K562 (cell line): ENCODE data around the gene DPM2. TPM values are rescaled to one million over a fixed set of nuclear protein-coding genes. Genes with fewer than 3 reads are reported as not detected.

ENCODE experiments used
- ARHGAP35 ChIP-seq: fragments of 450-650 bp; IDR thresholded peaks from 2 replicates; pipeline ENCODE4 v1.6.1; 2018; ENCODE audit not compliant: partially characterized antibody
- BCOR ChIP-seq: fragments of 450-650 bp; IDR thresholded peaks from 2 replicates; pipeline ENCODE4 v1.6.1; 2016
- CBFB ChIP-seq: sonication (generic); formaldehyde crosslinking; IDR thresholded peaks from 2 replicates; pipeline ENCODE4 v1.4.0; 2020; ENCODE audit warnings: mild to moderate bottlenecking, missing genetic modification reagents
- CBX1 ChIP-seq: sonication (generic); IDR thresholded peaks from 2 replicates; pipeline ENCODE4 v1.6.1; 2016; ENCODE audit warnings: antibody characterized with exemption, low read depth, mild to moderate bottlenecking
- CHD4 ChIP-seq: fragments of 200-600 bp; sonication (generic); IDR thresholded peaks from 3 replicates; pipeline ENCODE4 v1.6.1; 2012; ENCODE audit warnings: low read depth, mild to moderate bottlenecking, mixed read lengths, low read length, inconsistent platforms; ENCODE audit not compliant: insufficient read depth, insufficient replicate concordance, poor library complexity, severe bottlenecking
- DACH1 ChIP-seq: fragments of 450-650 bp; IDR thresholded peaks from 2 replicates; pipeline ENCODE4 v1.6.1; 2018; ENCODE audit not compliant: partially characterized antibody
- DDX20 ChIP-seq: fragments of 450-650 bp; IDR thresholded peaks from 2 replicates; pipeline ENCODE4 v1.6.1; 2016; ENCODE audit warnings: missing genetic modification characterization, low read depth, mild to moderate bottlenecking, missing compliant biosample characterization, moderate library complexity
- DMBX1 ChIP-seq: fragments of 250-450 bp; sonication (Bioruptor Pico); IDR thresholded peaks from 2 replicates; pipeline ENCODE4 v1.8.0; 2022; ENCODE audit warnings: inconsistent platforms, mild to moderate bottlenecking, moderate library complexity, borderline replicate concordance
- GABPB1 ChIP-seq: sonication (generic); formaldehyde crosslinking; IDR thresholded peaks from 2 replicates; pipeline ENCODE4 v1.8.0; 2022; ENCODE audit warnings: mild to moderate bottlenecking, missing genetic modification reagents
- JUND ChIP-seq, 2 experiments: IDR thresholded peaks; 2 replicates in 1 of 2; 3 replicates in 1 of 2; pipeline ENCODE4 v1.6.1; 2011; ENCODE audit warnings: borderline replicate concordance in 2 of 2, low read depth in 2 of 2, low read length in 2 of 2, improper control_type of control experiment in 1 of 2, missing biosample characterization in 1 of 2, missing genetic modification characterization in 1 of 2, missing genetic modification reagents in 1 of 2
- KLF1 ChIP-seq: fragments of 450-650 bp; IDR thresholded peaks from 2 replicates; pipeline ENCODE4 v1.6.1; 2016; ENCODE audit warnings: missing genetic modification characterization, missing compliant biosample characterization
- NCOA1 ChIP-seq: fragments of 450-650 bp; IDR thresholded peaks from 2 replicates; pipeline ENCODE4 v1.6.1; 2016; ENCODE audit warnings: low read depth
- NKRF ChIP-seq: fragments of 450-650 bp; IDR thresholded peaks from 2 replicates; pipeline ENCODE4 v1.6.1; 2016; ENCODE audit warnings: borderline replicate concordance
- PREB ChIP-seq: sonication (generic); formaldehyde crosslinking; IDR thresholded peaks from 2 replicates; pipeline ENCODE4 v1.8.1; 2023; ENCODE audit warnings: mild to moderate bottlenecking, missing genetic modification reagents
- RBM25 ChIP-seq: fragments of 200-400 bp; formaldehyde crosslinking; IDR thresholded peaks from 2 replicates; pipeline ENCODE4 v1.6.1; 2018; ENCODE audit warnings: low read length, low read depth, moderate library complexity; ENCODE audit not compliant: severe bottlenecking
- SIX5 ChIP-seq, 2 experiments: IDR thresholded peaks; 2 replicates each; pipeline ENCODE4 v1.6.1; 2011; ENCODE audit warnings: low read length in 2 of 2, borderline replicate concordance in 1 of 2, low read depth in 1 of 2, mild to moderate bottlenecking in 1 of 2, moderate library complexity in 1 of 2; ENCODE audit not compliant: insufficient read depth in 1 of 2
- SMARCE1 ChIP-seq: fragments of 450-650 bp; IDR thresholded peaks from 2 replicates; pipeline ENCODE4 v1.7.1; 2016; ENCODE audit warnings: mild to moderate bottlenecking
- TBP ChIP-seq: optimal IDR thresholded peaks from 2 replicates; pipeline ENCODE3; 2011; ENCODE audit warnings: low read depth, low read length, improper control_type of control experiment
- TCF3 ChIP-seq: sonication (generic); formaldehyde crosslinking; IDR thresholded peaks from 2 replicates; pipeline ENCODE4 v1.4.0; 2020; ENCODE audit warnings: mild to moderate bottlenecking, missing genetic modification reagents
- ZNF146 ChIP-seq: IDR thresholded peaks from one replicate; pipeline ENCODE4 v1.6.1; 2018; ENCODE audit warnings: missing compliant biosample characterization; ENCODE audit not compliant: unreplicated experiment
- ZNF224 ChIP-seq: sonication (generic); formaldehyde crosslinking; IDR thresholded peaks from 2 replicates; pipeline ENCODE4 v1.8.0; 2022; ENCODE audit warnings: mild to moderate bottlenecking, missing genetic modification reagents
- ZNF696 ChIP-seq: fragments of 250-450 bp; sonication (Bioruptor Pico); conservative IDR thresholded peaks from 2 replicates; pipeline ENCODE4 v1.4.0; 2020; ENCODE audit warnings: mild to moderate bottlenecking, moderate library complexity
- polyA plus RNA-seq, 8 experiments: library from polyadenylated mRNA; depleted of rRNA in 4 of 8; stranded (reverse) in 5 of 8; unstranded in 3 of 8; fragments of >200 nt; fragmentation: Nextera tagmentation in 2 of 8; fragmentation: Illumina TruSeq in 1 of 8; extraction: Ambion mirVana in 2 of 8; extraction: Trizol in 1 of 8; gene quantifications; 2 replicates each; pipeline versions ENCODE4 v1.2.1 to v1.2.3, GENCODE V29; 2011 to 2014; ENCODE audit warnings: inconsistent platforms in 1 of 8, missing spikeins in 1 of 8
- total RNA-seq, 7 experiments: library from RNA; depleted of rRNA in 6 of 7; stranded (reverse); fragments of >200 nt in 6 of 7; fragmentation: Illumina TruSeq in 2 of 7; extraction: Trizol in 2 of 7; gene quantifications; 2 replicates each; pipeline versions ENCODE4 v1.2.1 to v1.2.3, GENCODE V29; 2011 to 2021; ENCODE audit warnings: low replicate concordance in 1 of 7
- TF ChIP-seq, protein P1 (sequence below): sonication (generic); formaldehyde crosslinking; IDR thresholded peaks from 2 replicates; pipeline ENCODE4 v1.9.0; 2022; ENCODE audit warnings: mild to moderate bottlenecking, missing genetic modification reagents
- TF ChIP-seq, protein P2 (sequence below): sonication (generic); formaldehyde crosslinking; IDR thresholded peaks from 2 replicates; pipeline ENCODE4 v1.8.0; 2022; ENCODE audit warnings: mild to moderate bottlenecking, missing genetic modification reagents

Gene DPM2
- total and polyA plus RNA-seq, 9 of the 15 experiments (the other 6 are each of a cell fraction or from before 2014, with no cell fraction given), result 43.5 to 126 (median 71.1) TPM

- peak; percentile 98 for TF ChIP-seq CBX1
- no peak for TF ChIP-seq SMARCE1
- TF ChIP-seq KLF1, result no peak
- no peak for TF ChIP-seq DMBX1 (CRISPR knock-in tag)
- TF ChIP-seq CBFB, result peak; percentile 72; the same call in 1 of the 2 replicates
- peak; percentile 7 for TF ChIP-seq CHD4
- peak; percentile 41; the same call in 1 of the 2 replicates for TF ChIP-seq JUND (IDR thresholded peaks at IDR 0.05; ENCODE audit: borderline replicate concordance, low read depth, low read length)
- no peak; the same call in 2 of the 3 replicates for TF ChIP-seq JUND (tag; IDR thresholded peaks at IDR 0.05; ENCODE audit: borderline replicate concordance, low read depth, low read length)
- TF ChIP-seq, protein P1, sequence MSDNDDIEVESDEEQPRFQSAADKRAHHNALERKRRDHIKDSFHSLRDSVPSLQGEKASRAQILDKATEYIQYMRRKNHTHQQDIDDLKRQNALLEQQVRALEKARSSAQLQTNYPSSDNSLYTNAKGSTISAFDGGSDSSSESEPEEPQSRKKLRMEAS (CRISPR knock-in tag), result peak; percentile 69; the same call in 1 of the 2 replicates
- peak; percentile 57 for TF ChIP-seq TBP
- TF ChIP-seq TCF3, result peak; percentile 5; the same call in 1 of the 2 replicates
- TF ChIP-seq NKRF, result peak; percentile 84
- TF ChIP-seq ZNF696 (CRISPR knock-in tag), result no peak
- peak; percentile 81 to 82 for TF ChIP-seq SIX5 (IDR thresholded peaks at IDR 0.05; ENCODE audit: borderline replicate concordance in 1 of 2, insufficient read depth in 1 of 2, low read depth in 1 of 2, low read length in 2 of 2)
- no peak for TF ChIP-seq DACH1
- peak; percentile 91 for TF ChIP-seq RBM25
- TF ChIP-seq BCOR, result peak; percentile 99
- no peak for TF ChIP-seq ARHGAP35
- TF ChIP-seq, protein P2, sequence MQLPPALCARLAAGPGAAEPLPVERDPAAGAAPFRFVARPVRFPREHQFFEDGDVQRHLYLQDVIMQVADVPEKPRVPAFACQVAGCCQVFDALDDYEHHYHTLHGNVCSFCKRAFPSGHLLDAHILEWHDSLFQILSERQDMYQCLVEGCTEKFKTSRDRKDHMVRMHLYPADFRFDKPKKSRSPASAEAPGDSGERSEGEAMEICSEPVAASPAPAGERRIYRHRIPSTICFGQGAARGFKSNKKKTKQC (CRISPR knock-in tag), result no peak
- no peak for TF ChIP-seq ZNF146
- peak; percentile 99 for TF ChIP-seq GABPB1
- TF ChIP-seq PREB (CRISPR knock-in tag), result peak; percentile 91; the same call in 1 of the 2 replicates
- TF ChIP-seq NCOA1, result 0 out of 2 replicates have a peak, but pooled peaks have one; percentile 22
- no peak for TF ChIP-seq ZNF224 (CRISPR knock-in tag)
- TF ChIP-seq DDX20 (tag), result no peak
These were observed at the start of gene DPM2 (continued) for GRCh38 chr9:127937388-127938297.
